Activated CD4-positive, alpha-beta T cell treated with anti-CD3 and anti-CD28 coated beads, Interleukin-2, amount 10 ng/mL, durations not matched to agents 24 days and 14 days (primary cell): Measurements from ENCODE around the gene CSAD. TPM values are rescaled to one million over a fixed set of nuclear protein-coding genes. Genes with fewer than 3 reads are reported as not detected.

Source experiments
- DNase-seq: peaks from one replicate; pipeline ENCODE4 v3.0.0; 2022
- H3K27ac Mint-ChIP-seq: one replicate; pipeline ENCODE4 v1.8.0; 2022; ENCODE audit warnings: mild to moderate bottlenecking, mixed read lengths
- H3K27me3 Mint-ChIP-seq: one replicate; pipeline ENCODE4 v1.8.0; 2022; ENCODE audit warnings: mixed read lengths
- H3K36me3 Mint-ChIP-seq: one replicate; pipeline ENCODE4 v1.8.0; 2022; ENCODE audit warnings: low read depth, mild to moderate bottlenecking, mixed read lengths
- H3K4me1 Mint-ChIP-seq: one replicate; pipeline ENCODE4 v1.8.0; 2021; ENCODE audit warnings: mixed read lengths
- H3K4me3 Mint-ChIP-seq: one replicate; pipeline ENCODE4 v1.8.0; 2022; ENCODE audit warnings: mild to moderate bottlenecking, moderate library complexity, mixed read lengths
- H3K9me3 Mint-ChIP-seq: one replicate; pipeline ENCODE4 v1.8.0; 2021; ENCODE audit warnings: mixed read lengths
- intact Hi-C: fragments of 100-400 bp; cut with micrococcal nuclease; formaldehyde crosslinking; loops from one replicate; pipeline ENCODE4 v1.15.1; 2023
- total RNA-seq: library from RNA; stranded (reverse); gene quantifications from 2 replicates; pipeline ENCODE4 v1.2.3, GENCODE V29; 2022

Gene CSAD
- total RNA-seq, 1 donor from 2014 or later: 25.6 TPM

GRCh38 chr12:53222170-53222721 is 41.5 kb upstream of the CSAD start:
- Mint-ChIP-seq H3K36me3 (peaks cover 28% of the 10 kb centered on the region), H3K27me3 (peaks cover 1% of the 10 kb centered on the region), H3K4me3 (peak overlapping the region; percentile 78), H3K4me1 (peaks cover 74% of the 10 kb centered on the region), H3K9me3 (no peaks in the 10 kb centered on the region), H3K27ac (peak overlapping the region; percentile 90)
- DNase-seq: no peak
- intact Hi-C loops: no loop called here

- peak; percentile 87 for DNase-seq
- peak overlapping the region; percentile 97 for H3K4me3 Mint-ChIP-seq
- H3K9me3 Mint-ChIP-seq: no peaks in the 10 kb centered on the region
- H3K36me3 Mint-ChIP-seq: peaks cover 28% of the 10 kb centered on the region
- intact Hi-C loops: loop anchor here (1.0 kb wide), 1 partner anchor 11 kb away; the partner anchor contains the start of gene RARG
- H3K27me3 Mint-ChIP-seq: peaks cover 1% of the 10 kb centered on the region
- H3K27ac Mint-ChIP-seq: peak overlapping the region; percentile 90
- peaks cover 77% of the 10 kb centered on the region for H3K4me1 Mint-ChIP-seq
These were observed 40.7 kb upstream of the CSAD start for GRCh38 chr12:53221203-53222080.

- Mint-ChIP-seq H3K4me3 (peak overlapping the region; percentile 97), H3K36me3 (peaks cover 35% of the 10 kb centered on the region), H3K27ac (peak overlapping the region; percentile 90), H3K4me1 (peaks cover 82% of the 10 kb centered on the region), H3K9me3 (no peaks in the 10 kb centered on the region), H3K27me3 (peaks cover 1% of the 10 kb centered on the region)
- intact Hi-C loops: loop anchor here (1.0 kb wide), 2 partner anchors 12 to 75 kb away; partner anchors contain the start of genes PFDN5 and RARG
- peak; percentile 96 for DNase-seq
These were observed 40.0 kb upstream of the CSAD start for GRCh38 chr12:53220694-53221202.

- DNase-seq: peak; percentile 94
- Mint-ChIP-seq H3K4me1 (peaks cover 82% of the 10 kb centered on the region), H3K4me3 (peak overlapping the region; percentile 97), H3K36me3 (peaks cover 35% of the 10 kb centered on the region), H3K27ac (peak overlapping the region; percentile 97), H3K27me3 (peaks cover 1% of the 10 kb centered on the region), H3K9me3 (no peaks in the 10 kb centered on the region)
- intact Hi-C loops: loop anchor here (1.0 to 5.0 kb wide), 9 partner anchors 11 to 232 kb away; partner anchors contain the start of genes CSAD, ESPL1, PCBP2 and PFDN5
These were observed 39.4 kb upstream of the CSAD start for GRCh38 chr12:53219956-53220693.

GRCh38 chr12:53219292-53219955 is 38.7 kb upstream of the CSAD start:
- Mint-ChIP-seq H3K27me3 (peaks cover 1% of the 10 kb centered on the region), H3K9me3 (no peaks in the 10 kb centered on the region), H3K4me3 (peak overlapping the region; percentile 97), H3K36me3 (peaks cover 38% of the 10 kb centered on the region), H3K27ac (peak overlapping the region; percentile 97), H3K4me1 (peaks cover 81% of the 10 kb centered on the region)
- intact Hi-C loops: loop anchor here (1.0 to 5.0 kb wide), 8 partner anchors 10 to 233 kb away; partner anchors contain the start of genes CSAD, ESPL1, PCBP2 and ZNF740
- peak; percentile 89 for DNase-seq

GRCh38 chr12:53218551-53219291 is 38.0 kb upstream of the CSAD start:
- H3K36me3 Mint-ChIP-seq: peaks cover 40% of the 10 kb centered on the region
- intact Hi-C loops: loop anchor here (1.0 to 5.0 kb wide), 8 partner anchors 9 to 234 kb away; partner anchors contain the start of genes CSAD, ESPL1, PCBP2 and ZNF740
- peak overlapping the region; percentile 97 for H3K4me3 Mint-ChIP-seq
- H3K27ac Mint-ChIP-seq: peak overlapping the region; percentile 97
- H3K27me3 Mint-ChIP-seq: peaks cover 1% of the 10 kb centered on the region
- no peaks in the 10 kb centered on the region for H3K9me3 Mint-ChIP-seq
- no peak for DNase-seq
- peaks cover 81% of the 10 kb centered on the region for H3K4me1 Mint-ChIP-seq

GRCh38 chr12:53217931-53218307 is 37.2 kb upstream of the CSAD start:
- intact Hi-C loops: loop anchor here (2.0 to 5.0 kb wide), 2 partner anchors 19 to 234 kb away; partner anchors contain the start of gene PCBP2
- peaks cover 48% of the 10 kb centered on the region for H3K36me3 Mint-ChIP-seq
- DNase-seq: no peak
- peaks cover 1% of the 10 kb centered on the region for H3K27me3 Mint-ChIP-seq
- peaks cover 83% of the 10 kb centered on the region for H3K4me1 Mint-ChIP-seq
- peak overlapping the region; percentile 94 for H3K27ac Mint-ChIP-seq
- H3K9me3 Mint-ChIP-seq: no peaks in the 10 kb centered on the region
- H3K4me3 Mint-ChIP-seq: peak overlapping the region; percentile 97

- H3K27ac Mint-ChIP-seq: peak overlapping the region; percentile 94
- H3K9me3 Mint-ChIP-seq: no peaks in the 10 kb centered on the region
- H3K27me3 Mint-ChIP-seq: peaks cover 1% of the 10 kb centered on the region
- intact Hi-C loops: loop anchor here (5.0 kb wide), 1 partner anchor 235 kb away; the partner anchor contains the start of gene PCBP2
- H3K36me3 Mint-ChIP-seq: peaks cover 54% of the 10 kb centered on the region
- no peak for DNase-seq
- H3K4me3 Mint-ChIP-seq: peak overlapping the region; percentile 97
- peaks cover 80% of the 10 kb centered on the region for H3K4me1 Mint-ChIP-seq
These were observed 36.6 kb upstream of the CSAD start for GRCh38 chr12:53217051-53217930.

- peak overlapping the region; percentile 94 for H3K27ac Mint-ChIP-seq
- intact Hi-C loops: loop anchor here (5.0 kb wide), 1 partner anchor 237 kb away; the partner anchor contains the start of gene PCBP2
- no peaks in the 10 kb centered on the region for H3K9me3 Mint-ChIP-seq
- DNase-seq: no peak
- peak overlapping the region; percentile 21 for H3K4me3 Mint-ChIP-seq
- peaks cover 76% of the 10 kb centered on the region for H3K4me1 Mint-ChIP-seq
- peaks cover 1% of the 10 kb centered on the region for H3K27me3 Mint-ChIP-seq
- H3K36me3 Mint-ChIP-seq: peaks cover 69% of the 10 kb centered on the region
These were observed 34.8 kb upstream of the CSAD start for GRCh38 chr12:53215497-53215896.

GRCh38 chr12:53214687-53215455 is 34.1 kb upstream of the CSAD start:
- H3K27me3 Mint-ChIP-seq: peaks cover 1% of the 10 kb centered on the region
- H3K36me3 Mint-ChIP-seq: peaks cover 73% of the 10 kb centered on the region
- no peak for DNase-seq
- H3K4me3 Mint-ChIP-seq: no peak overlapping the region
- H3K9me3 Mint-ChIP-seq: no peaks in the 10 kb centered on the region
- peak overlapping the region; percentile 70 for H3K27ac Mint-ChIP-seq
- H3K4me1 Mint-ChIP-seq: peaks cover 76% of the 10 kb centered on the region
- intact Hi-C loops: loop anchor here (5.0 kb wide), 1 partner anchor 237 kb away; the partner anchor contains the start of gene PCBP2

- peaks cover 75% of the 10 kb centered on the region for H3K4me1 Mint-ChIP-seq
- DNase-seq: no peak
- H3K36me3 Mint-ChIP-seq: peaks cover 73% of the 10 kb centered on the region
- peak overlapping the region; percentile 70 for H3K27ac Mint-ChIP-seq
- H3K9me3 Mint-ChIP-seq: no peaks in the 10 kb centered on the region
- intact Hi-C loops: no loop called here
- H3K4me3 Mint-ChIP-seq: no peak overlapping the region
- H3K27me3 Mint-ChIP-seq: no peaks in the 10 kb centered on the region
These were observed 33.5 kb upstream of the CSAD start for GRCh38 chr12:53214221-53214620.
